Measurements from ENCODE around the gene FOXP1.

The FOXP1 gene

GRCh38 chr3:71554649-71555048 lies 28.9 kb downstream of the FOXP1 start:
- Histone ChIP-seq H3K27me3 (ENCODE audit: control insufficient read depth in 5 of 5, insufficient read depth in 4 of 5, low read length in 5 of 5) (no peaks in the 10 kb centered on the region), H3K9ac (ENCODE audit: low read length in 5 of 5) (no peak overlapping the region), H3K9me3 (ENCODE audit: control insufficient read depth in 5 of 5, low read length in 5 of 5) (no peaks in the 10 kb centered on the region), H3K27ac (ENCODE audit: low read depth, low read length) (no peak overlapping the region), H3K36me3 (ENCODE audit: control insufficient read depth in 5 of 5, insufficient read depth in 5 of 5, low read length in 5 of 5) (no peaks in the 10 kb centered on the region), H3K4me3 (ENCODE audit: low read depth in 1 of 5, low read length in 5 of 5) (no peak overlapping the region), H3K4me1 (ENCODE audit: control insufficient read depth in 5 of 5, insufficient read depth in 5 of 5, low read length in 5 of 5) (no peaks in the 10 kb centered on the region)

DNA sequence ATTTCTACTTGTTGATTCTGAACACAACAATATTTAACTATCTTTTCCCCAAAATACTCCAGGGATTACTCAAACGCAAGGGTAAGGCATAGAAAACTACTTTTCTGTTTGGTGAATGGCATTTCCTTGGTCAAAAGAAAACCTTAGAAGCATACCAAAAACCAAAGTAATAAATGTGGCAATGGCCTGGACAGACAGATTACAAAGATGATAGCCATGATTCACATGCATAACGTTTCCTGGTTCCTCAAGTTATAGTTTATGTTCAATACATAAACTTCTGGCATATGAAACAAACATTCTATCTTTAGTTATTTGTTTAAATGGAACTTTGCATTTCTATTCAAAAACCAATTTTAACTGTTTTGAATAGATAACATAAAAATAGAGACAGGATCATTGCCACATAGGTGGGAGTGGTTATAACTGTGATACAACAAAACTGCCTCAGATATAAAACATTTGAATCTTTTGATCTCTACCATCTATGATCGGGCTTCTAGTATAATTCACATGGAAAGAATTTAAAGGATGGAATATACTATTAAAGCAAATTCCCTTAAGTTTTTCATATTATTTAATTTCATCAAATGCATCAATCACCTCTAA lies 32.1 kb downstream of the FOXP1 start:
- Histone ChIP-seq H3K36me3 (ENCODE audit: control insufficient read depth in 5 of 5, insufficient read depth in 5 of 5, low read length in 5 of 5) (no peaks in the 10 kb centered on the region), H3K9me3 (ENCODE audit: control insufficient read depth in 5 of 5, low read length in 5 of 5) (no peaks in the 10 kb centered on the region), H3K27ac (ENCODE audit: low read depth, low read length) (no peak overlapping the region), H3K4me3 (ENCODE audit: low read depth in 1 of 5, low read length in 5 of 5) (no peak overlapping the region), H3K27me3 (ENCODE audit: control insufficient read depth in 5 of 5, insufficient read depth in 4 of 5, low read length in 5 of 5) (no peaks in the 10 kb centered on the region), H3K9ac (ENCODE audit: low read length in 5 of 5) (no peak overlapping the region), H3K4me1 (ENCODE audit: control insufficient read depth in 5 of 5, insufficient read depth in 5 of 5, low read length in 5 of 5) (peaks cover 0 to 17% (median 4%) of the 10 kb centered on the region in 5 donors)

- Histone ChIP-seq H3K4me1 (ENCODE audit: control insufficient read depth in 5 of 5, insufficient read depth in 5 of 5, low read length in 5 of 5) (peaks cover 0 to 17% (median 4%) of the 10 kb centered on the region in 5 donors), H3K9ac (ENCODE audit: low read length in 5 of 5) (no peak overlapping the region), H3K36me3 (ENCODE audit: control insufficient read depth in 5 of 5, insufficient read depth in 5 of 5, low read length in 5 of 5) (no peaks in the 10 kb centered on the region), H3K27me3 (ENCODE audit: control insufficient read depth in 5 of 5, insufficient read depth in 4 of 5, low read length in 5 of 5) (no peaks in the 10 kb centered on the region), H3K9me3 (ENCODE audit: control insufficient read depth in 5 of 5, low read length in 5 of 5) (no peaks in the 10 kb centered on the region), H3K4me3 (ENCODE audit: low read depth in 1 of 5, low read length in 5 of 5) (no peak overlapping the region), H3K27ac (ENCODE audit: low read depth, low read length) (no peak overlapping the region)
These were observed 33.6 kb downstream of the FOXP1 start for GRCh38 chr3:71549951-71550350.

DNA sequence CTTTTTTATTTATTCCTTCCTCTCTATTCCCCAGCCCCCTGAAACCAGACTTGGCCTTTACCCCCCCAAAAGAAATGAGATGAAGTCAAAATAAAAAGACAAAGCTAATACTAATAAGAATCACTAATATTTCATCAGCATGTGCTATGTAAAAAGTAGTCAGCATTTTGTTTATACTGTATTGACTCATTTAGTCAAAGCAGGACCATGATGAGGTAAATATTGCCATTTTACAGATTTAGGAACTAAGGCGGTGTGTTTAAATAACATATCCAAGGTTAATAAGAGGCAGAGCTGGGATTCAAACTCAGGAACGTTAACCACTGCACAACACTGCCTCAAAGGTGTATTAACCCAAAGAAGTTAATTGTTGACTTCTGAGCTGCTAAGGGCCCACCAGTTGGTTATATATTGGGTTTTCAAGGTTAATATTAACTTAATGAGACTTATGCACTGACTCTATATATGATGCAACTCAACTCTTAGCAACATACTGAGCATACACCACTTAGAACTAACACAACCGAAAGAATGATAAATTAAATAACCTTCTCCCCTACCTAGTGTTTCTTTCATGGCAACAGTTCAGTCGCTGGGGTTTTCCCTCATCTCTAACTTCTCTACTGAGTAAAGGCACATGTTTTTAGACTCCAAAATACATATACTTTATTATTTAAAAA lies 34.7 kb downstream of the FOXP1 start:
- Histone ChIP-seq H3K27me3 (ENCODE audit: control insufficient read depth in 5 of 5, insufficient read depth in 4 of 5, low read length in 5 of 5) (no peaks in the 10 kb centered on the region), H3K4me1 (ENCODE audit: control insufficient read depth in 5 of 5, insufficient read depth in 5 of 5, low read length in 5 of 5) (peaks cover 0 to 17% (median 4%) of the 10 kb centered on the region in 5 donors), H3K27ac (ENCODE audit: low read depth, low read length) (no peak overlapping the region), H3K4me3 (ENCODE audit: low read depth in 1 of 5, low read length in 5 of 5) (no peak overlapping the region), H3K9me3 (ENCODE audit: control insufficient read depth in 5 of 5, low read length in 5 of 5) (no peaks in the 10 kb centered on the region), H3K36me3 (ENCODE audit: control insufficient read depth in 5 of 5, insufficient read depth in 5 of 5, low read length in 5 of 5) (no peaks in the 10 kb centered on the region), H3K9ac (ENCODE audit: low read length in 5 of 5) (no peak overlapping the region)

DNA sequence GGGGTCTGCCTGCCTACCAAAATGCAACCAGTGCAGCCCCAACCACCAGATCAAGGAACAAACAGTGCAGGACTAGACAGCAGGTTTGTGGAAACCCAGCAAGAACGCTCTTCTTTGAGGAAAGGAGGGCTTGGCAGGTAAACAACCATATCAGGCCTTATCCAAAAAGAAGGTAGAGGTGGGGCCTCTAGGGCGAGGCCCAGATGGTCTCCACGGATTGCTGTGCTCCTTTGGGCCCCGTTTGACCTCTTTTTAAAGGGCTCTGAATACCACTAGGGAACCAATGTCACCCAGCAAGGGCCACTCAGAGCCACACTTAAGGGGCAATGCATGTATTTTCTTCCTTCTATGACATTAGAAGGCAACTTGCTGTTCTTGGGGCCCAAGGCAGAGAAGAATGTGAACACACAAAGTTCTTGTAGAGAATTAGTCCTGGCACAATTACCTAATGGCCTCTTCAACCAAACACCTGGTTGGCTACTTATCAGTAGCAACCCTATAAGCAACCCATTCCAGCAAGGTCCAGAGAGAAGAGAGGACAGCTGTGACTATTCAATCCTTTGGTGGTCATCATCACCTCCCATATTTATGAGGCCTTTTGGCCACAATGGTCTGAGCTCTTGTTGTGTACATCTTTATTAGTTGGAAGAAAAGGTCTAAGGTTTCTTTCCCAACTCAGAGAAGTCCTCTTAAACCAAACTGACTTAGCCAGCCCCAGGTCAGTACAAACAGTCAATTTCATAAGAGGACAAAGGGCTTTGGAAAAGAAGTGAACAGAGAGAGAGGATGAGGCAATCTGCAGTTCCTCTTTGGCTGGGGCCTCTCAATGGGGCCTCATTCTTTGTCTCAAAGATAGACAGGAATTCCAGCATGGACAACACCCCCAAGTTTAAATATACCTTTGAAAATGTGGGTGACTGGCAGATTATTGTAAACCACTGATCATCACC lies 36.0 kb downstream of the FOXP1 start:
- Histone ChIP-seq H3K36me3 (ENCODE audit: control insufficient read depth in 5 of 5, insufficient read depth in 5 of 5, low read length in 5 of 5) (no peaks in the 10 kb centered on the region), H3K27ac (ENCODE audit: low read depth, low read length) (no peak overlapping the region), H3K4me1 (ENCODE audit: control insufficient read depth in 5 of 5, insufficient read depth in 5 of 5, low read length in 5 of 5) (peaks cover 0 to 27% (median 13%) of the 10 kb centered on the region in 5 donors), H3K9me3 (ENCODE audit: control insufficient read depth in 5 of 5, low read length in 5 of 5) (no peaks in the 10 kb centered on the region), H3K4me3 (ENCODE audit: low read depth in 1 of 5, low read length in 5 of 5) (no peak overlapping the region), H3K9ac (ENCODE audit: low read length in 5 of 5) (no peak overlapping the region), H3K27me3 (ENCODE audit: control insufficient read depth in 5 of 5, insufficient read depth in 4 of 5, low read length in 5 of 5) (no peaks in the 10 kb centered on the region)

DNA sequence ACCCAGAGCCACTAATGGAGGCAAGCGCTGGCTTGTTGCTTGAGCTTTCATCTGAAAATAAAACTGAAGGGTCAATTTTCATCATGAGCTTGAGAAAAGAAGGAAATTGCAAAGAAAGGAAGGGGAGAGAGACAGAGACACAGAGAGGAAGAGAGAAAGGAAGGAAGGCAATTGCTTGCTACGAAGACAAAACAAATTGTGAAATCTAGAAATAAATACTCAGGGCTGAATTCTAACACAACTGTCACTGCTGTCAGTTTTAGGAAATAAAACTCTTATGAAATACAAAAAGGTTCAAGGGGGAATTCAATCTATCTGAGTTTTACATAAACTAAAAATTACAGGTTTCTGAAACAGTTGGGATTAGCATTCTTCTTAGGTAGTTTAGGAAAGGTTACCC lies 36.7 kb downstream of the FOXP1 start:
- Histone ChIP-seq H3K4me1 (ENCODE audit: control insufficient read depth in 5 of 5, insufficient read depth in 5 of 5, low read length in 5 of 5) (peaks cover 0 to 34% (median 20%) of the 10 kb centered on the region in 5 donors), H3K27ac (ENCODE audit: low read depth, low read length) (no peak overlapping the region), H3K9ac (ENCODE audit: low read length in 5 of 5) (no peak overlapping the region), H3K27me3 (ENCODE audit: control insufficient read depth in 5 of 5, insufficient read depth in 4 of 5, low read length in 5 of 5) (no peaks in the 10 kb centered on the region), H3K9me3 (ENCODE audit: control insufficient read depth in 5 of 5, low read length in 5 of 5) (no peaks in the 10 kb centered on the region), H3K4me3 (ENCODE audit: low read depth in 1 of 5, low read length in 5 of 5) (no peak overlapping the region), H3K36me3 (ENCODE audit: control insufficient read depth in 5 of 5, insufficient read depth in 5 of 5, low read length in 5 of 5) (no peaks in the 10 kb centered on the region)

DNA sequence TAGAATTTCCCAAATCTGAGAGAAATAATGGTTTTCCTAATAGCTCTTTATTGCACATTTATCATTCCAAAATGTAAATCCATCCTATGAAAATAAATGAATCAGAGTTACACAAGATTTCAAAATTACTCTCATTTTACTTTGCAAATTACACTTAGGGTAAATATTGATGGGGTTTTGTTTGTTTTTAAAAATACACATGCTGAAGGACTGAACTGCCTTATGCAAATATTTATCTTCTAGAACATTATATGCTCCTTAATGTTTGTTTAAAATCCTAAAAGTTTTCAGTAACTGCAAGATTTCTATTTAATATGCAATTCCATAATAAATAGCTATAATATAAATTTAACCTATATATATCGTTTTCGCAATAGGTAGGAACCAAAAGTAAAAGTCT lies 38.2 kb downstream of the FOXP1 start:
- no peak overlapping the region for H3K9ac ChIP-seq (ENCODE audit: low read length in 5 of 5)
- H3K27me3 ChIP-seq (ENCODE audit: control insufficient read depth in 5 of 5, insufficient read depth in 4 of 5, low read length in 5 of 5): no peaks in the 10 kb centered on the region
- H3K4me1 ChIP-seq (ENCODE audit: control insufficient read depth in 5 of 5, insufficient read depth in 5 of 5, low read length in 5 of 5): peaks cover 0 to 34% (median 20%) of the 10 kb centered on the region in 5 donors
- H3K27ac ChIP-seq (ENCODE audit: low read depth, low read length): no peak overlapping the region
- no peak overlapping the region for H3K4me3 ChIP-seq (ENCODE audit: low read depth in 1 of 5, low read length in 5 of 5)
- H3K9me3 ChIP-seq (ENCODE audit: control insufficient read depth in 5 of 5, low read length in 5 of 5): no peaks in the 10 kb centered on the region
- H3K36me3 ChIP-seq (ENCODE audit: control insufficient read depth in 5 of 5, insufficient read depth in 5 of 5, low read length in 5 of 5): no peaks in the 10 kb centered on the region

DNA sequence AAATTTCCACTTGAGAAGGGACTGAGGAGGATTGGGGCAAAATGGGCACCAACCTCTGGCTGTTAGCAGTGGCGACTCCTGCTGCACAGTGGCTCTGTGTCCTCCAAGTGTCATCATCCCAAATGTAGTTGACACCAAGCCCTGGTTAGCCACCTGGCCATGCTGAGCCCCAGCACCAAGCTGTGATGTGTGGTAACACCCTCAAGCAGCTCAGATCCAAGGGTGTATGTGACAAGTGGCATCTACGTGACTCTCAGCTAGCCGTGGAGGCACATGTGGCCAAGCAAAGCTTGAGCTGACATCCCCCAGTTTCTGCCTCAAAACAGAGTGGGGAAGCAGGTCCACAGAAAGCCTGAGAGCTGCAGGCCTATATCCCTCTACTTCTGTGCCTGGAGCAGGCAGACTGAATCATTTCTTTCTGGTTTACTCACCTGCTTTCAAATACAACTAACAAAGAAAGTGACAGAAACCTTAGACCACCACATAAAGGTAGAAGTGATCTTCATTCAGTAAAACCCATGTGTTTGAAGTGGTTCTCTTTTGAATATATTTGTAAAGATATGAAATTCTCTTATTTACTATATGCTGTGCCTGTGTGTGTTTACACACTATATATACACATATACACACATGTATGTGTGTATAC lies 40.0 kb downstream of the FOXP1 start:
- Histone ChIP-seq H3K27ac (ENCODE audit: low read depth, low read length) (no peak overlapping the region), H3K4me3 (ENCODE audit: low read depth in 1 of 5, low read length in 5 of 5) (peak overlapping the region in 2 of 5 donors; percentile 22 to 48), H3K9me3 (ENCODE audit: control insufficient read depth in 5 of 5, low read length in 5 of 5) (no peaks in the 10 kb centered on the region), H3K9ac (ENCODE audit: low read length in 5 of 5) (no peak overlapping the region), H3K36me3 (ENCODE audit: control insufficient read depth in 5 of 5, insufficient read depth in 5 of 5, low read length in 5 of 5) (no peaks in the 10 kb centered on the region), H3K4me1 (ENCODE audit: control insufficient read depth in 5 of 5, insufficient read depth in 5 of 5, low read length in 5 of 5) (peaks cover 0 to 34% (median 20%) of the 10 kb centered on the region in 5 donors), H3K27me3 (ENCODE audit: control insufficient read depth in 5 of 5, insufficient read depth in 4 of 5, low read length in 5 of 5) (no peaks in the 10 kb centered on the region)

- H3K9ac ChIP-seq (ENCODE audit: low read length in 5 of 5): no peak overlapping the region
- H3K27ac ChIP-seq (ENCODE audit: low read depth, low read length): peak overlapping the region; percentile 28
- H3K4me1 ChIP-seq (ENCODE audit: control insufficient read depth in 5 of 5, insufficient read depth in 5 of 5, low read length in 5 of 5): peaks cover 0 to 31% (median 20%) of the 10 kb centered on the region in 5 donors
These were observed 40.8 kb downstream of the FOXP1 start for GRCh38 chr3:71542521-71543370.

More at GRCh38 chr3:71542521-71543370, 40.8 kb downstream of the FOXP1 start:
- H3K36me3 ChIP-seq (ENCODE audit: control insufficient read depth in 5 of 5, insufficient read depth in 5 of 5, low read length in 5 of 5): no peaks in the 10 kb centered on the region
- H3K27me3 ChIP-seq (ENCODE audit: control insufficient read depth in 5 of 5, insufficient read depth in 4 of 5, low read length in 5 of 5): no peaks in the 10 kb centered on the region
- no peaks in the 10 kb centered on the region for H3K9me3 ChIP-seq (ENCODE audit: control insufficient read depth in 5 of 5, low read length in 5 of 5)
- peak overlapping the region; percentile 22 to 56 (median 48) for H3K4me3 ChIP-seq (ENCODE audit: low read depth in 1 of 5, low read length in 5 of 5)

Data from subcutaneous abdominal adipose tissue (tissue), 5 donors.